HEK293 (cell line): Measurements from ENCODE around the gene CALHM2.
"Not testable (repeated sequence)": the region's sequence is repeated elsewhere in the genome, so short reads cannot be mapped to it uniquely, and the experiment has no call there.

Experiments used
- CTCF ChIA-PET: fragments of 350-600 bp; formaldehyde crosslinking; extraction: SDS; loops from one replicate; lab custom pipeline; 2021; ENCODE audit warnings: antibody characterized with exemption; lab: Yijun Ruan, JAX
- POLR2A ChIA-PET: fragments of 300-600 bp; formaldehyde crosslinking; extraction: SDS; loops from one replicate; lab custom pipeline; 2020; ENCODE audit warnings: antibody characterized with exemption, inconsistent platforms; lab: Yijun Ruan, JAX
- H3K27ac ChIP-seq: fragments of 200-500 bp; sonication (Bioruptor generic); 2 replicates; pipeline ENCODE4 v1.5.1; 2014; ENCODE audit warnings: low read depth, low read length, control low read depth, inconsistent platforms; ENCODE audit errors: extremely low read depth
- H3K36me3 ChIP-seq, 2 experiments: fragments of 200-500 bp in 1 of 2; sonication (Bioruptor generic) in 1 of 2; 1 replicate in 1 of 2; 2 replicates in 1 of 2; pipeline ENCODE4 v1.5.1; 2014 to 2017; ENCODE audit warnings: inconsistent platforms in 2 of 2, low read length in 2 of 2; ENCODE audit not compliant: control insufficient read depth in 2 of 2, insufficient read depth in 1 of 2
- H3K4me1 ChIP-seq: fragments of 200-500 bp; sonication (Bioruptor generic); 2 replicates; pipeline ENCODE4 v1.5.1; 2014; ENCODE audit warnings: mild to moderate bottlenecking, low read length, inconsistent platforms; ENCODE audit not compliant: control insufficient read depth, insufficient read depth
- H3K4me3 ChIP-seq: 2 replicates; pipeline ENCODE4 v1.5.1; 2011; ENCODE audit warnings: low read depth, mild to moderate bottlenecking, control low read depth, low read length, moderate library complexity
- H3K9me3 ChIP-seq: fragments of 200-500 bp; sonication (Bioruptor generic); 2 replicates; pipeline ENCODE4 v1.5.1; 2014; ENCODE audit warnings: low read depth, low read length, inconsistent platforms; ENCODE audit not compliant: control insufficient read depth, insufficient read depth
- CTCF ChIP-seq: fragments of 450-650 bp; formaldehyde crosslinking; IDR thresholded peaks from 2 replicates; pipeline ENCODE4 v1.5.1; 2016; ENCODE audit warnings: missing biosample characterization, missing genetic modification characterization
- MYNN ChIP-seq: fragments of 450-650 bp; formaldehyde crosslinking; IDR thresholded peaks from 2 replicates; pipeline ENCODE4 v1.5.1; 2016; ENCODE audit warnings: missing biosample characterization, missing genetic modification characterization, borderline replicate concordance
- REPIN1 ChIP-seq: fragments of 450-650 bp; formaldehyde crosslinking; IDR thresholded peaks from 2 replicates; pipeline ENCODE4 v1.5.1; 2017; ENCODE audit warnings: missing biosample characterization, missing genetic modification characterization, low read depth
- TSHZ1 ChIP-seq: fragments of 450-650 bp; formaldehyde crosslinking; IDR thresholded peaks from 2 replicates; pipeline ENCODE4 v1.5.1; 2016; ENCODE audit warnings: missing biosample characterization, missing genetic modification characterization, borderline replicate concordance
- ZFHX2 ChIP-seq: fragments of 450-650 bp; formaldehyde crosslinking; conservative IDR thresholded peaks from 2 replicates; pipeline ENCODE4 v1.5.1; 2016; ENCODE audit warnings: missing biosample characterization, missing genetic modification characterization
- ZNF146 ChIP-seq: fragments of 450-650 bp; formaldehyde crosslinking; IDR thresholded peaks from 2 replicates; pipeline ENCODE4 v1.5.1; 2016; ENCODE audit warnings: missing biosample characterization, missing genetic modification characterization
- ZNF19 ChIP-seq: fragments of 450-650 bp; formaldehyde crosslinking; IDR thresholded peaks from 2 replicates; pipeline ENCODE4; 2016; ENCODE audit warnings: missing biosample characterization, missing genetic modification characterization, low read depth
- ZNF366 ChIP-seq: fragments of 450-650 bp; formaldehyde crosslinking; conservative IDR thresholded peaks from 2 replicates; pipeline ENCODE4 v1.5.1; 2016; ENCODE audit warnings: missing biosample characterization, missing genetic modification characterization
- ZNF423 ChIP-seq: fragments of 450-650 bp; formaldehyde crosslinking; IDR thresholded peaks from 2 replicates; pipeline ENCODE4 v1.5.1; 2016; ENCODE audit warnings: missing biosample characterization, missing genetic modification characterization
- ZNF501 ChIP-seq: fragments of 450-650 bp; formaldehyde crosslinking; IDR thresholded peaks from 2 replicates; pipeline ENCODE4 v1.5.1; 2016; ENCODE audit warnings: missing biosample characterization, missing genetic modification characterization
- ZNF518A ChIP-seq: fragments of 450-650 bp; formaldehyde crosslinking; conservative IDR thresholded peaks from 2 replicates; pipeline ENCODE4 v1.5.1; 2016; ENCODE audit warnings: low read depth, missing biosample characterization, missing genetic modification characterization
- ZNF544 ChIP-seq: fragments of 450-650 bp; formaldehyde crosslinking; IDR thresholded peaks from 2 replicates; pipeline ENCODE4 v1.5.0; 2017; ENCODE audit warnings: missing biosample characterization, missing genetic modification characterization
- ZNF654 ChIP-seq: fragments of 450-650 bp; formaldehyde crosslinking; IDR thresholded peaks from 2 replicates; pipeline ENCODE4 v1.5.1; 2016; ENCODE audit warnings: low read depth, missing biosample characterization, missing genetic modification characterization
- ZNF658 ChIP-seq: fragments of 450-650 bp; formaldehyde crosslinking; IDR thresholded peaks from 2 replicates; pipeline ENCODE4; 2016; ENCODE audit warnings: missing biosample characterization, missing genetic modification characterization
- ZNF768 ChIP-seq: fragments of 450-650 bp; formaldehyde crosslinking; IDR thresholded peaks from 2 replicates; pipeline ENCODE4 v1.5.1; 2018; ENCODE audit warnings: missing biosample characterization, mild to moderate bottlenecking, missing genetic modification characterization

Gene CALHM2

GRCh38 chr10:103419101-103419500 is 33.1 kb downstream of the CALHM2 start (continued):
- TF ChIP-seq TSHZ1 (tag by site-specific recombination) (no peak), ZNF146 (no peak), ZFHX2 (tag by site-specific recombination) (no peak), ZNF768 (tag by site-specific recombination) (no peak)

GRCh38 chr10:103417601-103418000 is 34.6 kb downstream of the CALHM2 start:
- ChIA-PET CTCF (interaction anchor here (0.6 to 7.7 kb wide), 15 partner anchors 9 to 268 kb away, joined by 3 to 58 read pairs (median 6); no protein-coding TSS in a partner anchor), POLR2A (no interaction called here)
- Histone ChIP-seq H3K4me3 (no peak overlapping the region), H3K27ac (no peak overlapping the region), H3K36me3 (peaks cover 57 to 92% of the 10 kb centered on the region in 2 experiments), H3K9me3 (no peaks in the 10 kb centered on the region), H3K4me1 (no peaks in the 10 kb centered on the region)
- TF ChIP-seq ZNF518A: no peak

- H3K27ac ChIP-seq, H3K9me3 ChIP-seq, POLR2A ChIA-PET, H3K4me1 ChIP-seq, H3K4me3 ChIP-seq: not testable (repeated sequence)
- CTCF ChIA-PET: interaction anchor here (0.6 to 7.7 kb wide), 22 partner anchors 9 to 269 kb away, joined by 3 to 58 read pairs (median 4); no protein-coding TSS in a partner anchor
- TF ChIP-seq CTCF: 0 out of 2 replicates have a peak, but pooled peaks have one; percentile 0
- H3K36me3 ChIP-seq: peaks cover 58 to 90% of the 10 kb centered on the region in 2 experiments
These were observed 35.1 kb downstream of the CALHM2 start for GRCh38 chr10:103417148-103417469.

- CTCF ChIA-PET: interaction anchor here (0.7 to 7.7 kb wide), 24 partner anchors 10 to 269 kb away, joined by 3 to 58 read pairs (median 5); no protein-coding TSS in a partner anchor
- no peaks in the 10 kb centered on the region for H3K9me3 ChIP-seq
- H3K27ac ChIP-seq: no peak overlapping the region
- no peak for TF ChIP-seq ZNF501 (tag by site-specific recombination)
- no peak for TF ChIP-seq ZNF19 (tag by site-specific recombination)
- TF ChIP-seq CTCF: peak; percentile 54; the same call in 1 of the 2 replicates
- TF ChIP-seq ZNF366 (tag by site-specific recombination): no peak
- no peak for TF ChIP-seq REPIN1 (tag by site-specific recombination)
- no peak for TF ChIP-seq MYNN (tag by site-specific recombination)
- TF ChIP-seq ZNF423 (tag by site-specific recombination): no peak
- TF ChIP-seq ZNF544: no peak
- no peak for TF ChIP-seq ZNF658 (tag by site-specific recombination)
- peak; percentile 58 for TF ChIP-seq ZNF654 (tag by site-specific recombination)
- no peaks in the 10 kb centered on the region for H3K4me1 ChIP-seq
- H3K4me3 ChIP-seq: no peak overlapping the region
- POLR2A ChIA-PET: no interaction called here
- peaks cover 58 to 93% of the 10 kb centered on the region in 2 experiments for H3K36me3 ChIP-seq
These were observed 35.6 kb downstream of the CALHM2 start for GRCh38 chr10:103416436-103417147.
